H7 (cell line): ENCODE results near the gene DIDO1. TPM values are rescaled to one million over a fixed set of nuclear protein-coding genes. Genes with fewer than 3 reads are reported as not detected.

Source experiments
- DNase-seq: peaks from one replicate; pipeline ENCODE4 v3.0.0; 2012
- H3K27me3 ChIP-seq: 2 replicates; pipeline ENCODE4 v1.6.0; 2011; ENCODE audit warnings: mild to moderate bottlenecking, low read length; ENCODE audit not compliant: control insufficient read depth, insufficient read depth
- H3K36me3 ChIP-seq: replicated peaks from 2 replicates; pipeline ENCODE4 v1.5.1; 2011; ENCODE audit warnings: low read length; ENCODE audit not compliant: control insufficient read depth, insufficient read depth
- H3K4me3 ChIP-seq: 2 replicates; pipeline ENCODE4 v1.5.1; 2011; ENCODE audit warnings: low read depth, mild to moderate bottlenecking, control low read depth, low read length, moderate library complexity; ENCODE audit not compliant: insufficient read depth
- total RNA-seq: library from RNA; depleted of rRNA; stranded (reverse); fragments of >200 nt; shearing (Covaris generic); gene quantifications from 2 replicates; pipeline ENCODE4 v1.2.3, GENCODE V29; 2014; rRNA removed

DIDO1 gene
- 53.2 and 63.4 TPM in 2 replicates for total RNA-seq

DNA sequence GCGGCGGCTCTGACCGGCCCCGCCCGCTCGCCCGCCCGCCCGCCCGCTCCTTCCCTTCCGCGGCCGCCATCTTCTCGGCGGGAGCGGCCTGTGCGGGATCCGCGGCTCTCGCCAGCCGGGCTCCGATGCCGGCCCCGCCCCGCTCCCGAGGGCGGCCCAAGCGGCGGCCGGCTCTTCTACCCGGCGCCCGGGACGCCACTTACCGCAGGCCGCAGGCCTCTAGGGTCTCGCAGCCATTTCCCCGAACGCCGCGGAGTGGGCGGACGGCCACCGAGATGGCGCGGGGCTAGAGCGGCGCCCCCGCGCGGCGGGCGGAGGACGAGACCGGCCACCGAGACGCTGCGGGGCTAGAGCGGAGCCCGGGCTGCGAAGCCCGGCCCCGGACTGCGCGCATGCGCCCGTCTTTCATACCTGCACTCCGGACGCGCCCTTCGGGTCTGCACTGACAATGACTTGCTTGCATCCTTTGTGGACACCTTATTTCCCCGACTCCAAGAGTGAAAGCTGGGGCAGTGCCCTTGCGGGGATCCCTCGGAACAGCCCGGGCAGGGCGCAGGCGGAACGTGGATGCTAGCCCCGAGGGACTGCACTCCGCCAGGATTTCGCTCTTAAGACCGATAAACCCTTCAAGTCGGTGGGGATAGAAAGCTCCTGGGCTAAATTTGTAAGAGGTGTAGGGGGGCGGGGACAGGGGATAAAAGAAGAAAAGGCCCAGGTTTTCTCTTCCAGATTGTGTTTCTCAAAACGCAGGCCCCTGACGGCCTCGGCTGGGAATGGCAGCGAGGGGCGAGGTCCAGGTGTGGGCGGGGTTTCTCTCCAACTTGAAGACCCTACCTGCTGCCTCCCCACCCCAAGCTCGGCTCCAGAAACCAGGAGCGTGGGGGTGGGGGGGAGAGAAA is at the start of gene DIDO1:
Gene DIDO1 (minus strand): TSS at position 277 of the 899 bp plus-strand sequence.
- H3K36me3 ChIP-seq = no peaks in the 10 kb centered on the region
- H3K4me3 ChIP-seq = peak within 1 kb of the TSS; percentile 96
- no peaks in the 10 kb centered on the region for H3K27me3 ChIP-seq
- peak; percentile 97 for DNase-seq

DNA sequence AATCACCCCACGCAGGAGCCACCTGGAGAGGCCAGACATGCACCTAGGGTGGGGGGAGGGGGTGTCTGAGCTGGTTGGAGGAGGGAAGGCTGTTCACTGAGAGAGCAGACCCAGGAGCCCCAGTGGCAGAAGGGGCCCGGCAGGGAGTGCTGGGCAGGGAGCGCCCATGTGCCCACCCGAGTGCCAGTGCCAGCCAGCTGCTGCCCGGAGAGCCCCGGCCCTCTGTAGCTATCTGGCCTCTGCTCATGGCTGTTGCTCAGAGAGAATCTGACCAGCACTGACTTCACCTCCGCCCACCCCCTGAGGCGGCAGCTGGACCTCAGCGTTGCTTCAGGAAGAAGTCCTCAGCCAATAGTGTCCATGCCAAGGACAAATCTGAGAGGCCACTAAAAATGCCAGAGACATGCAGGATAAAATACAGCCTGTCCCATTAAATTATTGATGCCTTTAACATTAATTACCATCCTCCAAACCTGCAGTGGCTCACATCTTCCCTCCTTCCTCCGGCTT is 49.0 kb upstream of the DIDO1 start:
- Histone ChIP-seq H3K4me3 (no peak overlapping the region), H3K27me3 (peaks cover 24% of the 10 kb centered on the region), H3K36me3 (no peaks in the 10 kb centered on the region)
- DNase-seq = no peak

DNA sequence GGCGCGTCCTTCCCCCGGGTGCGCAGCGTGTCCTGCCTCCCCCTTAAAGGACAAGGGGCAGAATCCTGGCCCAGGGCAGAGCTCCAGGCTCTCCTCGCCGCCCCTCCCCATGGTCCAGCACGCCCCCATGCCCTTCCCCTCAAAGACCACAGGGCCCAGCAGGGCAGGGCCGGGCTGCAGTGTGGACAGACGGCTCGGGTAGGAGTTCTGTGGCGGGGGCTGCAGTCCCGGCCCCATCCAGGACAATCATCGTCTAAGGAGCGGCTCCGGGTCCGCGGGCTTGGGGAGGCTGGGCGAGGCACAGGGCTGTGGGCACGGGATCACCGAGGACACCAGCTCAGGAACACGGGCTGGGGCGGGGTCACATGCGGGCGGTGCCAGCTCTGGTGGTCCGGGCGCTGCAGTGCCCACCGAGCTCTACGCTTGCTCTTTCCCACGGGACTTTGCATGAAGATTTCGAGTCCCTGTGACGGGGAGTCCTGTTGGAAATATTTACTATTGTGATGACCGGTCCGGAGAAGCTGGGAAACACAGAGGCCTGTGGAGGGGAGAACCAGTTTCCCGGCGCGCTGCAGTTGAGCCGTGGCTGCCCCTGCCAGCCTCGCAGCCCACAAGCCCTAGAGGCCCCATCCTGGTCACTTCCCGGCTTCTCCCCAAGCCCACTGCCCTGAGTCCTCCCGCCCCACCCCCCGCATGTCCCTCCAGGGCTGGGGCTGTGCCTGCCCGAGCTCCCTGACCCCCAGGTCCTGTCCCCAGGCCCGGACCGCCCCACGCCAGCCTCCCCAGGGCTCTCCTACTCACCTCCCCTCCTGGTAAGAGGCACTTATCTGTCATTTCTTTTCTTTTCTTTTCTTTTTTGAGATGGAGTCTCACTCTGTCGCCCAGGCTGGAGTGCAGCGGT is 46.8 kb upstream of the DIDO1 start:
- peak overlapping the region; percentile 26; the same call in 1 of the 2 replicates for H3K4me3 ChIP-seq
- DNase-seq = peak; percentile 84
- no peaks in the 10 kb centered on the region for H3K36me3 ChIP-seq
- H3K27me3 ChIP-seq = peaks cover 24% of the 10 kb centered on the region

DNA sequence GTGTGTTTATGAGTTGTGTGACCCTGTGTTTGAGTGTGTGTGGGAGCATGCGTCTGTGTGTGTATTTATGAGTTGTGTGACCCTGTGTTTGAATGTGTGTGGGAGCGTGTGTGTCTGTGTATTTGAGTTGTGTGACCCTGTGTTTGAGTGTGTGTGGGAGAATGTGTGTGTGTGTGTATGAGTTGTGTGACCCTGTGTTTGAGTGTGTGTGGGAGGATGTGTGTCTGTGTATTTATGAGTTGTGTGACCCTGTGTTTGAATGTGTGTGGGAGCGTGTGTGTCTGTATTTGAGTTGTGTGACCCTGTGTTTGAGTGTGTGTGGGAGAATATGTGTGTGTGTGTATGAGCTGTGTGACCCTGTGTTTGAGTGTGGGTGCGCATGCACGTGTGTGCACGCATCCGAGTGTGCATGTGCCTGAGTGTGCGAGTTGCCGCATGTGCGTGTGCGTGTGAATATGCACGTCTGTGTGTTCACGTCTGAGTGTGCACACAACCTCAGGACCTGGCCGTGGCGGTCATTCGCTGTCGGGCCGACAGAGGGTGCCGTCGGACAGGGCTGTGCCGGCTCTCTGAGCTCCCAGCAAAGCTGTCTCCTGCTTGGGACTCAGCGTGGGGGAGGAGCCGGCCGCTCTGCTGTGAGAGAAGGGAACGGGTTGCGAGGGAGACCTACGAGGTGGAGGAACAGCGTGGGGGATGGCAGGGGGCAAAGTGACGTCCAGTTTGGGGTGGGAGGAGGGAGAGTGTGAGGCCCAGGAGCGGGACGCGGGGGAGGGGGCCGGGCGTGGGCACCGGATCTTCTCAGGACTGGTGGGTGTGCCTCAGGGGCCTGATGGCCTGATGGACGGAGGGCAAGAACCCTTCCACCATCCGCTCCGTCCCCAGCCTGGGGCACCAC is 45.9 kb upstream of the DIDO1 start:
- Histone ChIP-seq H3K36me3 (no peaks in the 10 kb centered on the region), H3K27me3 (peaks cover 24% of the 10 kb centered on the region), H3K4me3 (peak overlapping the region; percentile 26; the same call in 1 of the 2 replicates)
- DNase-seq = peak; percentile 98

DNA sequence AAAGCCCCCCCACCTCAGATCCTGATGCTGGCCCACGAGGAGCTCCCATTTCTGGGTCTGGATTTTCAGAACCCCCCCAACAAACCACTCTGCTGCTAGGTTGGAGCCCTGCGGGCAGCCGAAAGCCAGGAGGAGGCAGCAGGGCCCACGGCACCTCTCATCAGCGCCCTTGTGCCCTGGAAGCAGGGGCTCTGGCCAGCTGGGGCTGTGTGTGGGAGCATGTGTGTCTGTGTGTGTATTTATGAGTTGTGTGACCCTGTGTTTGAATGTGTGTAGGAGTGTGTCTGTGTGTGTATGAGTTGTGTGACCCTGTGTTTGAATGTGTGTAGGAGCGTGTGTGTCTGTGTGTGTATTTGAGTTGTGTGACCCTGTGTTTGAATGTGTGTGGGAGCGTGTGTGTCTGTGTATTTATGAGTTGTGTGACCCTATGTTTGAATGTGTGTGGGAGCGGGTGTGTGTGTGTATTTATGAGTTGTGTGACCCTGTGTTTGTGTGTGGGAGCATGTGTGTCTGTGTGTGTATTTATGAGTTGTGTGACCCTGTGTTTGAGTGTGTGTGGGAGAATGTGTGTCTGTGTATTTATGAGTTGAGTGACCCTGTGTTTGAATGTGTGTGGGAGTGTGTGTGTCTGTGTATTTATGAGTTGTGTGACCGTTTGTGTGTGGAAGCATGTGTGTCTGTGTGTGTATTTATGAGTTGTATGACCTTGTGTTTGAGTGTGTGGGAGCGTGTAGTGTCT is 45.1 kb upstream of the DIDO1 start:
- peaks cover 21% of the 10 kb centered on the region for H3K27me3 ChIP-seq
- no peak overlapping the region for H3K4me3 ChIP-seq
- no peaks in the 10 kb centered on the region for H3K36me3 ChIP-seq
- DNase-seq = no peak

DNA sequence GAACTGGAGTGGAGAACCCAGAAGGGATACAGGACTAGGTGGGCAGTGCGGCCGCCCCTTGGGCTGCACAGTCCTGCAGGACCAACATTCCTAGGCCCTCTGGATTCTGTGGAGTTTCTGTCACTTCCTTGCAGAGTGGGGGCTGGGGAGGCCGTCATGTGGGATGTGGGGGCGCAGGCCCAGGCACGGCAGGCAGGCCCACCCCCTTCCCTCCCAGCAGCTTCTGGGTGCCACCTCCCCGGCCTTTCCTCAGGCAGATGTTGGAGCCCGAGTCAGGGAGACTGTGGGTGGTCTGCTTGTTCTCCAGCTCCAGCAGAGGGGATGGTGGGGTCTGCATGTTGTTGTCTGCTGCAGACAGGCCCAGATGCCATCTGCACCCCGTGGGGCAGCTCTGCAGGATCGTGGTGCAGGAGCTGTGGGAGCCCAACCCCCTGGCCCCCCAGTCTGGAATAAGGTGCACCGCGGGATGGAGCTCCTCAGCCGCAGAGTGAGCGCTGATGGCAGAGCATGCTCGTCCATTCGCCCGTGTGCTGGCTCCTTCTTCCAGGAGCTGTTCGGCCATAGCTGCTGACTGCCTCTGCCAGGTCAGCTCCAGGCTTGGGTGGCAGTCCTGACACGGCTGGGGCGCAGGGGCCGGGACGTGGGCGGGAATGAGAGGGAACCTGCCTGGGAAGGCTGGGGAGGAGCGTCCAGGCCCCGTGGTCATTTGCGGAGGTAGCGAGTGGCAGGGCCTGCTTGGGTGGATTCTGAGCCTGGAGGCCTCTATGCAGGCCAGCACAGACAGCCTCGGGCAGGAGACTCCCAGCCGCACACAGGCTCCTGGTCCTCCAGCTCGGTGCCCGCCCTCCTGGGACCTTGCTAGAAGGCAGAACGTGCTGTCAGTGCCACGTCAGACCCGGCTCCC is 44.3 kb upstream of the DIDO1 start:
- H3K27me3 ChIP-seq = peaks cover 19% of the 10 kb centered on the region

DNA sequence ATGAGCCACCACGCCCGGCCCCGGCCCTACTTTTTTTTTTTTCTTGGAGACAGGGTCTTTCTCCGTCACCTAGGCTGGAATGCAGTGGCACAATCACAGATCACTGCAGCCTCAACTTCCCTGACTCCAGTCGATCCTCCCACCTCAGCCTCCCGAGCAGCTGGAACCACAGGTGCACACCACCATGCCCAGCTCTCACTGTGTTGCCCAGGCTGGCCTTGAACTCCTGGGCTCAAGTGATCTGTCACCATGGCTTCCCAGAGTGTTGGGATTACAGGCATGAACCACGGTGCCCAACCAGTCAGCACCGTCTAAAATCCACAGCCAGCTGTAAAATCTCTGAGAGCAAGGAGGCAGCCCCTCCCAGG is 43.6 kb upstream of the DIDO1 start:
- peaks cover 15% of the 10 kb centered on the region for H3K27me3 ChIP-seq
- H3K36me3 ChIP-seq = no peaks in the 10 kb centered on the region; the same call in 1 of the 2 replicates
- no peak overlapping the region for H3K4me3 ChIP-seq
- no peak for DNase-seq

More for the DNA sequence above, 44.3 kb upstream of the DIDO1 start:
- Histone ChIP-seq H3K36me3 (no peaks in the 10 kb centered on the region), H3K4me3 (no peak overlapping the region)
- peak; percentile 77 for DNase-seq

DNA sequence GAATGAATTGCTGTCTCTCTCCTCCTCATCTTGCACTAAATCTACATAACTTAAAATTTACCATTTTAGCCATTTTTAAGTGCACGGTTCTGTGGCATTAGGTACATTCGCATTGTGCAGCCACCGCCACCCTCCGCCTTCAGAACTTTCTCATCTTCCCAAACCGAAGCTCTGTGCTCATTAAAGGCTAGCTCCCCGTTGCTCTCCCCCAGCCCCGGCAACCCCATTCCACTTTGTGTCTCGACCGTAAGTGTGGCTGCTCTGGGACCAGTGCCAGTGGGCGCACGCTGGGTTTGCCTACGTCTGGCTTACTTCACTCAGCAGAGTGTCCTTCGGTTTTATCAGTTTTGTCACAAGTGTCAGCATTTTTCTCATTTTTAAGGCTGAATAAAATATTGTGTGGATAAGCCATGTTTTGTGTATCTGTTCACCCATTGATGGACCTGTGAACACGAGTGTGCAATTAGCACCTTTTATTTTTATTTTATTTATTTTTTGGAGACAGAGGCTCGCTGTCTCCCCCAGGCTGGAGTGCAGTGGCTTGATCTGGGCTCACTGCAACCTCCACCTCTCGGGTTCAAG is 43.0 kb upstream of the DIDO1 start:
- Histone ChIP-seq H3K36me3 (no peaks in the 10 kb centered on the region; the same call in none of the 2 replicates), H3K27me3 (peaks cover 13% of the 10 kb centered on the region), H3K4me3 (no peak overlapping the region)
- no peak for DNase-seq

DNA sequence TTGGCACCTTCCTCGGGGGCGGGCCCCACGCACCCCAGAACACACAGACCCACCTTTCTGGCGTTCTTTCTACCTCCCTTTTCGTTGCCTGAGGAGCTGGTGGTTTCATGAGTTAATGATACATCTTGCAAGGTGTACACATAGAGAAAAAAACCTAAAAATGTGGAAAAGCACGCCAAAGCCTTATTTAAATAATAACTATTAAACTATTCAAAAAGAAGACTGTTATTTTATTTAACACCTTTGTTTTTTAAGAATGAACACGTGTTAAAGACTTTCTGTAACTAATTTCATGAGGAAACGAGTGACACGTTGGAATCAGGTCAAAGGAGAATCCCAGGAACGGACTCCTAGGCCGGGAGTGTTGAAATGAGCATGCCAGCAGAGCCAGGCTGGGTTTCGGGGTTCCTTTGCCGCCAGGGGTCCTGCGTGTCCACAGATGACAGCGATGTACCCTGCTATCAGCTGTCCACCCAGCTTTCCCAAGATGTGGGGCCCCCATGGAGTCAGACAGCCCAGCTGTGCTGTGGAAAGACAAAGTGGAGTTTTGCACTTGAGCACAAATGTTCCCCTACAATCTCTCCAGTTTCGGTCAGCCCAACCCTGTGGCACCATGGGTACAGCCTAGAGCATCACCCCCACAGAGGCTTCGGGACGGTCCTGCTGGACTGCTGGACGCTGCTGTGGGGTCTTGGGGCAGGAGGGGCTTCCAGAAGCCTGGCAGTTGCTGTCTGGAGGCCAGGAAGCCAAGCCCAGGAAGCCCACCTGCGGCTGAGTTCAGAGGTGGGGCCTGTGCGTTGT is 42.3 kb upstream of the DIDO1 start:
- DNase-seq = no peak
- H3K36me3 ChIP-seq = peaks cover under 1% of the 10 kb centered on the region
- no peak overlapping the region for H3K4me3 ChIP-seq
- peaks cover 11% of the 10 kb centered on the region for H3K27me3 ChIP-seq

DNA sequence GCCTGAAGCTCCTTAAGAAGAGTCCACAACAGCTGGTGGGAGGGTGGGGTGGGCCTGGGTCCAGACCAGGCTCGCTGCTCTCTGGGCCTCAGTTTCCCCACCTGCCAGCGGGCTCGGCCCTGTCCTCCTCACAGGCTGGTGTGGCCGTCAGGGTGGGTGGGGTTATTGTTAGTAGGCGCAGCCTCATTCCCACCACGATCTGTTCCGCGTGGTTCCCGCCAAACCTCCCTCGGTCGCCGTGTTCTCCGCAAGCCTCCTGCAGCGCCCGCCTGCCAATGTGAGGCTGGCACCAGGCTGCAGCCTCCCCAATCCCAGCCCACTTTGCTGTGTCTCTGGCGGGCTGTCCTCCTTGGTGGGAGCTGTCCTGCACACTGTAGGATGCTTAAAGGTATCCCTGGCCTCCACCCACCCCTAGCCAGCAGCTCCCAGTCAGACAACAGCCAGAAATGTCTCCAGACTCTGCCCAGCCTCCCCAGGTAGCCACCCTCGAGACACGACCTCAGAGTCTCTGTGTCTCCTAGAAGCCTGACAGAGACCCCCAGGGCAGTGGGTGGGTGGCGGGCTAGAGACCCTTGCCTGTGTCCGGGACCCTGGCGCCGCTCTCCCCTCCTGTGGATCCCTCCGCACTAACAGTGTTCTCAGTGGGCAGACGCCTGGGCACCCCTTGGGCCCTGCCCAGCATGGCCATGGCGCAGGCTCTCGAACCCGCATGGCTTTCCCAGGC is 41.5 kb upstream of the DIDO1 start:
- Histone ChIP-seq H3K36me3 (peaks cover 3% of the 10 kb centered on the region), H3K4me3 (no peak overlapping the region), H3K27me3 (peaks cover 4% of the 10 kb centered on the region)
- no peak for DNase-seq

DNA sequence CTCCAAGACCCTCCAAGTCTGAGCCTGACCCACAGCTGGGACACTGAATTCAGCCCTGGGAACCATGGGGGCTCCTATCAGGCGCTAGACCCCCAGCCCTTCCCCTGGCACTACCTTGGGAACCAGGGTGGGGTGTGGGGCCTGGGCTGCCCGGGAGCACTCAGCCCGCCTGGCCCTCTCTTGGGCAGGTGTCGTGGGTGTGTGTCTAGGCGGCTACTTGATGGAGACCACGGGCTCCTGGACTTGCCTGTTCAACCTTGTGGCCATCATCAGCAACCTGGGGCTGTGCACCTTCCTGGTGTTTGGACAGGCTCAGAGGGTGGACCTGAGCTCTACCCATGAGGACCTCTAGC is 40.8 kb upstream of the DIDO1 start:
- Histone ChIP-seq H3K27me3 (no peaks in the 10 kb centered on the region), H3K36me3 (peaks cover 3% of the 10 kb centered on the region), H3K4me3 (no peak overlapping the region)
- no peak for DNase-seq
